Measurements from ENCODE around the gene TSEN15.

The TSEN15 gene

DNA sequence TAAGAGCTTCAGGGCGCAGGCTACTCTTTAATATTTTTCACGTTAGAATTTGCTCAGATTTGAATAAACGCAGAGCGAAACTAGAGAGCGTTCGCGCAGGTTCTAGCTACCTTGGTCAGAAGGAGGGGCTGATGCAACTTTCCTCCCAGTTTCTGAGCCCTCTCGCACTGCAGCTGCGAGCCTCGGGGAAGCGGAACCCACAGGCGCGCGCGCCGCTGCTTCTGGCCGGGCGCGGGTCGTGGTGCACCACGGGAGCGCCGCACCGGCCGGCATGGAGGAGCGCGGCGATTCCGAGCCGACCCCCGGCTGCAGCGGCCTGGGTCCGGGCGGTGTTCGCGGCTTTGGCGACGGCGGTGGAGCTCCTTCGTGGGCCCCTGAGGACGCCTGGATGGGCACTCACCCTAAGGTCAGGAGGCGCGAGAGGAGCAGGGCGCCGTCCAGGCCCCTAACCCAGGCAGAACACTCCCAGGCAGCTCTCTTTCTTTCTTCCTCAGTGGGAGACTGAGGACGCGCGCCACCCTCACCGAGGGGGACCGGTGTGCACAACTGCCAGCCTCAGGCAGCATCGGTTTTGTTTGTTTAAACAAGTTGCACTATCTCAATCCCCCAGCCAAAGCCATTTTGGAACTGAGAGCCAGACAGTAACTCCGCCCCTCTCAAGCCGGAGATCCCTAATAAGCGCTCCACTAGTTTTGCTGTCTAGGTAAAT is at the start of gene TSEN15:
Gene TSEN15 (plus strand): TSS at position 246 of the 709 bp plus-strand sequence. CDS start 26 bp downstream, at position 272.
- DNase-seq, result peak; percentile 60 to 82

DNA sequence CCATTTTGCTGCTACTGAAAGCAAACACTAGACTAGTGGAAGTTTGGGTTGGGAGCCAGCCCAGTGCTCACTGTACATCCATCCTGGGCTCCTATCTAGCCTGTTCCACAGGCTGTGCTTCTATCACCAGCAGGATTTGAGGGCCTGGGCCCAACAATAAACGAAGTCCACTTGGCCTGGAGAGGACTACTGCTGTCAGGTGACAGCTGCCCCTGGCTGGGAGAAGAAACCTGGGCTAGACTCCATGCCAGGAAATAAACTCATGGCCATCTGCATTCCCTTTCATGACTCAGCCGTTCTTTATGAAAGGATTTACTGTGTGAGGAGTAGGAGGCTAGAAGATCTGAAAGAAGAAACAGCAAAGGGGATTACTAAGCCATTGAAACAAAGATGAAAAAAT is 49.5 kb upstream of the TSEN15 start:
- DNase-seq, result no peak

DNA sequence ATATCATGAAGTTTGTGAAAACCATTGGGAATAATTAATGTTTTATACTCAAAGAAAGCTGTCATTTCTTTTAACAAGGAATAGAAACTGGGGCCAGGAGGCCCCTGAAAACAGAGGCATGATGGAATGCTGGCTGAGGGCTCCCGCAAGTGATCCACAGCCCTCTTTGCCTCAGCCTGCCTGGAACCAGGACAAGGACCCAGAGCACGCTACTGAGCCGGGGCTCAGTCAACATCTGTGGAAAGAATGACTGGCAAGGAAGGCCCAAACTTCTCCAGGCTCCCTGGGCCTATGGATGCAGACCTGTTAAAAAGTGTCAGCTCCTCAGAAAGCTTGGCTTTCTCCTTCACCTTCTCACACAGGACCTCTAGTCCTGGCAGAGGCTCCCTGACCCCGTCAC is 46.6 kb upstream of the TSEN15 start:
- no peak for DNase-seq

DNA sequence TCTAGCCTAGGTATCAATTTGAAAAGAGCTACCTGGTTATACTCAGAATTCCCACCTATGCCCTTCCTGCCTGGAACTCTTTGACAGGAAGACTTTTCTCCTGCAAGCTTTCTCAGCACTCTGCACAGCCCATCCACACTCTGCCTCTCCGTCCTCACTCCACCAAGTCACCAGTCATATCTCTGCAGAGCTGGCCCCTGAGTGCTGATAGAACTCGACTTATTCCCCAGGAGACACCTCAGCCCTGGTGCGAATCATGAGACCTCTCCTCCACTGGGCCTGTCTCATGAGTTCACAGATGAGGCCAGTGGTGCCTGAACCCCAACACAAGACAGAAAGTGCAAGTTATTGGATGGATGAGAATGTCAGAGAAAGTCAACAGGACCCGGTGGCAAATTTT is 46.0 kb upstream of the TSEN15 start:
- DNase-seq, result no peak

DNA sequence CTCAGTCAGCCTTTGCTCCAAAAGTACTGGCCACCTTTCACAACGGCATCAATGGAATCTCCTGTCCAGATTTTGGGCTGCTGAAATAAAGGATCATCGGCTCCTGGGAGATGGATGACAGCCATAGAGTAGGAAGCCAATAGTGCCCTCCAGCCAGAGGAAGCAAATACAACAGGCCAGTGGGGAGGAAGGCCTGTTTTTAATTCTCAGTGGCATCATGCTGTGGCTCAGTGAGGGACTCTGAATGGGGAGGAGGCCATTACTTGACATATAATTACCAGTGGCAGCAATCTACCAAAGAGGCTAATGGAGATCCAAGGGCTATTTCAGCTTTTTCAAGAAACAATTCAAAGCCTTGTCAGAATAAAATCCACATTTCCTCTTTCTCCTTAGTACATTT is 40.7 kb upstream of the TSEN15 start:
- DNase-seq, result no peak

DNA sequence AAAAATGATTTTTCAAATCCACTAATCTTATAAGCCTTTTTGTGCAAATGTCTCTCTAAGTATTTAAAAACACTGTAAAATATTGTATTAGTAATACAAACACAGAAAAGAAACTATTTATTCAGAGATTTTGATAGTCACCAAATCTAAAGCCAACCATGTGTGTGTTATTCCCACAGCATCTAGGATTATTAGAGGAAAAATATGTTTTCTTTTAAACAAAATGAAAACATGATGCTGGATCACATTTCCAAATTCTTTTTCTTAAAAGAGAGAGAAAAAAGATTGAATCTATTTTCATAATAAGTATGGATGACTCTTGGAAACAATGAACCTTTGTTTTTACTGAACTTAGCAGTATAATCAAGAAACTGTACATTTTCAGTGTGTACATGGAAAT is 39.3 kb upstream of the TSEN15 start:
- DNase-seq, result no peak

DNA sequence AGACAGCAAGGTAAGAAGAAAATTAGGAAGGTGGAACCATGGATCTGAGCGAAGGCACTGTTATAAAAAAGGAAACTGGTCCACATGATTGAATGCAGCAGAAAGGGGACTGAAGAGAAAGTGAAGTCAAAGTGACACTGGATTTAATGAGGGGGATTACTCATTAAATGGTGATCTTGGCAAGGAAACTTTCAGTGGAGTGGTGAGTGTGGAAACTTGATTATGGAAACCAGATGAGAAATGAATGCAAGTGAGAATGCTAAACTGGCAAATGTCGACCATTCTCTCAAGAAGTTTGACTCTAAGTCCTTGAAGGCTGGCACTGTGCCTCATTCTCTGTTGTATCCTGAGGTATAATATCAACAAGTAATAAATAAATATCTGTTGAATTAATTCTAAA is 37.3 kb upstream of the TSEN15 start:
- no peak for DNase-seq

DNA sequence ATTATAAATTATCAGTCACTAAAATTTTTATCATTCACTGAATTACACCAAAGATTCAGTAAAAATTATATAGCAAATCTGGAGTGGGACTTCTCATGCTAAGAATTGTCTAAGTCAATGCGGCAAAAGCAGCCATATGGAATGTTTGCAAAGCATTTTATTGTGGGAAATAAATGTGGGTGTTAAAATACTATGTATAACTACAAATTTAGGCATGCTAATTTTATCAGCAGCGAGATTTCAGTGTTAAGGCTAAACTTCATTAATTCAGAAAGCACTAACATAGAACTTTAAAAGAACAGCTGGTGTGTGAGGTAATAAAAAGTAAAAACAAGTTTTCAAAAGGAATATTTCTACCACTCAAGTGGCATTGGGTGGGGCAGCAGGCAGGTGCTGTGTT is 35.4 kb upstream of the TSEN15 start:
- no peak for DNase-seq

DNA sequence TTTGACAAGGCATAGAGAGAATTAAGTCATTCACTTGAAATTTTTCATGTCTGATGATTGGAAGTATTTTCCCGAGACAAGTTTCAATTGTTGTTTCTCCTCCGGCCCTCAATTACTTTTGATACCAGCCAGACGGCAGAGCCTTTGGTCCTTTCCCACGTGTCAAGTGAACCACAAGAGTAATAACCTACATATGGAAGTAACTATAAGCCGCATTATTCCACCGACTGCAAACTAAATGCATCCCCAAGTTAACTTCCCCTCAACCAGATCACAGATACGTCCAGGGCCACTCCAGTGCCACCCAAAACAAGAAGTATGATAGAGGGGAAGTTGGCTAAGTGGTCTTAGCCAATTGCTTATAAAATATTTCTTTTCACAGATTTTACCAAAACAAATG is 34.2 kb upstream of the TSEN15 start:
- DNase-seq, result no peak

DNA sequence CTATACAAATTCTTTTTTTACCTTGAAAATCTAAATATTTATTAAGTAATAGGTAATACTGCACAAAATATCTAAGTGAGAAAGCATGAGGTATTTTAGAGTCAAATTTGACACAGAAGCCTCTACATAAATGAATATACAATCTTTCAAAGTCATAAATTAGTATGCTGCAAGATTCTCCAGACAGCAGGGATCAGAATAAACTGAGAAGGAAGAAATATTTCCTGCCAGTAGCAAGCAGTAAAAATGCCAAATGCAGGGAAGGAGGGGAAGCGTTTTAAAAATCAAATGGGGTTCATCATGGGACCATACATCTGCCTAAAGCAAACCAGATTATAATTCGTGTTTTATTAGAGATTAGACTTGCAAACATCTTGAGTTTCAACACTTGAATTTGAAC is 32.9 kb upstream of the TSEN15 start:
- DNase-seq, result no peak

DNA sequence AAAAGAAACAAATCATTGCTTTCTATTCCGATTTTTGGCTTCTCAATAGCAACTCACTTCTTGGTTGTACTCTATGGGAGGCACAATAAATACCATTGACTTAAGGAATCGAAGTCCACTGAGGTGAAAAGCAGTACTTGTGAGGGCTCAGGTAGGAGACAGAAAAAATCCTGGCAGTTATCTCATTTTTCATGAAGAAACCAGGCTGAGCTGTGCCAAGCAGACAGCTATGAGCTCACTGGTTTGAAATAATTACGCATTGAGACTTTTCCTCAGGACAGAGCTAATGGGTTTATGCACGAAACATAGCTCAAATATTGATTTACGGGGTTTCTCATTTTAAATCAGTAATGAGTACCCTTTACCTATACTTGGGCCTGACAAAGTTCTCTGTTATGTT is 32.5 kb upstream of the TSEN15 start:
- DNase-seq, result no peak

DNA sequence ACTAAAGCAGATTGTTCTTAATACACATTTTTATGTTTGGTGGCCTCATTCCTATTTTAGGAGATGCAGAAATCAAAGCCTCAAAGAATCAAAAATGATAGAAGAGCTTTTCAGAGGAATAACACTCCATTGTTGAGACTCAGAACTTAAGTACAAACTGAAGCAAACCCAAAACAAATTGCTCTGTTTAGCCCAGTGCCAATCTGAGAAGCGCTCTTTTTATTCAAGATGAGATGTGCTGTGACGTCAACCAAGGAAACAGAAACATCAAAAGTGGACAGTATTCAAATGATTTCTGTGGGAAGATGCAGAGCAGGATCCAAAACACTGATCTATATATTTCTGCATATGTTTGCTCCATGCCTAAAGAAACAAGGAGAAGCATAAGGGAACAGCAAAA is 32.0 kb upstream of the TSEN15 start:
- no peak for DNase-seq

DNA sequence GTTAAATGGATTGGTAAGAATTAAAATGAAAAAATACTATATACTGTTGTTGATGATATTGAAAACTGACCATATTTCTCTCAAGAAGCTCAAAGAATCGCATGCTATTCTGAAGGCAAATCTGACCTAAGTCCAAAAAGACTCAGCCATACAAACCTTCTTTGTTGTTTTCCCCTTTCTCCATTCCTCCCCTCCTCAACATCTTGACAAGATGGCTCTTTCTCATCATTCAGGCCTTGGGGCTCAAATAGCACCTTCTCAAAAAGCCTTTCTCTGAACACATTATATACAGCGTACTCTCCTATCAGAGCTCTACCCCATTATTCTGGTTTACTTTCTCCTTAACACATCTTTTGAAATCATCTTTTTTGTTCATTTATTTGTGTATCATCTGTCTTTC is 31.2 kb upstream of the TSEN15 start:
- DNase-seq, result no peak

DNA sequence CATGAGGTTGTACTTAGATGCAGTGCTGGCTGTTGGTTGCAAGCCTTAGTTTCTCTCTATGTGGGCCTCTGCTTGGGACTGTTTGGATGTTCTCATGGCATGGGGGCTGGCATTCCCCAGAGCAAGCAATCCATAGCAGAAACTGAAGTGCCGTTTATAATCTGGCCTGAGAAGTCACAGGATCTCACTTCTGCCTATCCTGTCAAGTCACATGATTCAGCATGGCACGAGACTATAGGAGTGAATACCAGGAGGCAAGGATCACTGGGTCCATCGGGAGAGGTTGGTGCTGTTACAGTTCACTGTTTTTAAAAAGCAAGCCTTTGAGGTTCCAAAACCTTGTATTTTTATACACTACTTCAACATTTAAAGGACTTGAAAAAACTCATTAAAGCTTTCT is 30.7 kb upstream of the TSEN15 start:
- DNase-seq, result no peak

DNA sequence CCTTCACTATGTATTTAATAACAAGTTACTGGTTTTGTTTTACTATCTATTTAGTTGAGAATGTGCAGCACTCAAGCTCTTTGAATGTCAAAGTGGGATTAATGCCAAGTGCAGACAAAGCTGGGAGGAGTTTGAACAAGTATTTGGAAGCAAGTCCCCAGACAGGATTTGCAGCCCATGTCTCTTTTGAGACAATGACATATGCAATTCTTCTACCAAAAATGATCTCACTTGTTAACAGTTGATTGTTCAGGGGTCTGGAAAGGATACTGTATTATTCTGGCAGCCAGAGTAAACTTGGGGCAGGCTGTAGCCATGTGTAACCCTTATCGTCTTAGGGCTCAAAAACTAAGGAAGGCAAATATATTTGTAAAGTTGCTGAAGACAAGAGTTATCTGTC is 29.8 kb upstream of the TSEN15 start:
- no peak for DNase-seq

DNA sequence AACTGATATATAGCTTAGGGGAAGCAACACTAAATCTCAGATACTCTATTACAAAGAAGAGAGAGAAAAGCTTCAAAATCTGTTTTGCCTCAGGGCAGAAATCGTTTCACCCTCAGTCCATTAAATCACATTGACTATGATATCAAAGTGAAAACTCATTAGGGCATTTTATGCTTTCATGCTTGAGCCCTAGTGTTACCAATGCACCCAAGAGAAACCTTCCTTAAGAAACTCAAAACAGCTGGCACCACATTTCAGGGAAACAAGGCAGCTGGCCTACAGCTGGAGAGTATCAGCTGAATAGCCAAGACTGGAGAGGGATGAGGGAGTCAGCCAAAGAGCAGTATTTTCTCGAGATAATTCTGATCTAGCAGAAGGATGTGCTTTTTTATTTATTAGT is 28.9 kb upstream of the TSEN15 start:
- DNase-seq, result no peak

DNA sequence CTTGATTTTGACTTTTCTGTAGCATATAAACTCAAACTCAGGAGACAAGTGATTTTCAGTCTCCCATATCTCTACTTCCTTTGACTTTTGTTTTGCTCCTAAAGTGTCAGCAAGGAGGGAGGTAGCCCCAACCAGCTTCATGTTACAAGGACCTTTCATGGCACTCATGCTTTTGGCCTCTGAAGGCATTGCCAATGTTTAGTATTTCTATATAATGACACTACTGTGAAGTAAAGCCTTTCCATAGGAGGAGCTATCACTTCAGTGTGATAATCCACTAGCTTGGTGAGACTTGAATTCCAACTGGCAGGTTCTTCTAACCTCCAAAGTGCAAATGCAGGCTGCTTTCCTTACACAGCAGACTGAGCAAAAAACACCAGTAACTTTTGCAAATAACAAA is 28.4 kb upstream of the TSEN15 start:
- no peak for DNase-seq

DNA sequence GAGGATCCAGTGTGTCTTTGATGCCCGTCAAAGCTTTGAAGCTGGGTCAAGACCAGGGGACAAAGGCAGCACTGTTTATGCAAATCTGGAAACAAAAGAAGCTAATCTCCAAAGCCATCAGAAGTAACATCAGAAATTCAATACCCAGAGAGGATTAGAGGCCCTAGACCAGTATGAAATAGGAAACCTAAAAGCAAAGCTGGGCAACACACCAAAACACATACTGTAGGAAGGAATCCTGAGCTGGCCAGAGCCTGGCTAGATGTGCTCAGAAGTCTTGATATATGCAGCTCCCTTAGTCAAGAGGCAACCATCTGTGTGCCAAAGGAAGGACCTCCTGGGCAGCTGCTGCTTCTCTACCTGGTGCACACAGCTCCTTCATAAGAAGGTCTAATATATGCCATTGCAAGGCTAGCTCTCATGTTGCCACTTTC is 26.3 kb upstream of the TSEN15 start:
- DNase-seq, result no peak

DNA sequence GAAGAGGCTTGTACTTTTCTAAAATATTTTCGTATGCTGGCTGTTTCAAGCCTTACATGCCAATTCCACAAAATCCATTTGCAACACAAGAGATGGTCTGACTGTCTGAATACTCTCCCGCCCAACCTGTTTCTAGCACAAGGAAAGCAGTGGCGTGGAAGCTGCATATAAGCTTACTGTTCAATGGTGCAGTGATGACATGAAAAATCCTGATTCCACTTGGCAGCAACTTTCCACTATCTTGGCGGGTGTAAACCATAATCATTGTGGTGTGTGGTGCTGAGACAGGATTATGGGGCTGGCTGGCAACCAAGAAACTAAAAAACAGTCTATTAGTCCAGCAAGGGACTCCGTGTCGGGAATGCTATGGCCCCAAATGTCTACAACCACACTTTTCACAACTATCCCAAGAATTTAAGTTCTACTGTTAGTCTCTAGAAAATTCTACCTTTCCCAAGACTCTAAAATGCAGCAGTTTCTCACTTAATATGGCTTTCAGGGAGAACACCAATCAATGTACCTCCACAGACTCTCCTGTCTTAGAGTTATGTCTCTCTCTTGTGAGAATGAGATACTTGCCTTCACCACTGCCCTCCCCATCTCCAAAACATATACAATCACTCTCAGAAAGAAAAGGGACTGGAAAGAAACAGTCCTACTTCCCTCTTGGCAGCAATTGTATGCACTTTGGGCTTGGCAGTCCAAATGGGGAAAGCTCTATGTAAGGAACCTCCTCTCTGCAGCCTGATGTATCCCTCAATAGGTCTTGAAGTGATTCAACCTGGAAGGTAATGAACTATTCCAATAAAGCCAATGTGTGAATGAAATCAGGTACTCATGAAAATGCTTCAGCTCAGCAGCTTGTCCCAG is 23.5 kb upstream of the TSEN15 start:
- DNase-seq, result no peak

DNA sequence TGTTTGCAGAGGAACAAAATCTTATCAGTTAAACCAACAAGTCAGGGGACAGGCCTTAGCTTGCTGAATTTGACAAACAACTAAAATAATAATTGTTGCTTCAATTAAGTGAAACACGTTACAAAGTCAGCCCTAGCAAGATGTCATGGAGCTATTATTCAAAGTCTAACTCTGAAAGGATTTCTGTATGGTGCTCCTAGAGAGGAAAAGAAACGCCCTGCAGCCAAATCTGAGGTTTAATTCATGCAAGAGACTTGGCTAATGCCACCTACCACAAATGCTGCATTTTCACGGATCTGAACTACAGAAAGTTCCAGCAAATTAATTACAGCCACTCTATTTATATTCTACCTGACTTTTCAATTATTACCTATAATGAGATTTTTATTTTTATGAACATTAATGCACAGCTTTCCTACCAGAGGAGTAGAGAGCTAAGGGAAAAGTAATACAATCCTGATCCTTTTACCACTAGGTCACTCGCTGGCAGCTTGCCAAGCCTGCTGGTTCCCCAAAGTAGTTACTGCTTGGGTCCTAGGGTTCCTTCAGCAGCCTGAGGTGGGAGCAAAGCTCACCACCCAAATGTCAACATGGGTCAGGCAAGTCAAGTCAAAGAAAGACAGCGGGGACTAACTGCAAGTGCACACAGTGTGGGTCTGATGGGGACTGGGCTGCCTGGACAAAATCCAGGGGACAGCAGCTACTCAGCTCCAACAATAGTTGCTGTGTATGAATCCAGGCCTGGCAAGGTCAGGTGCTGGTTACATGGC is 22.5 kb upstream of the TSEN15 start:
- DNase-seq, result no peak

DNA sequence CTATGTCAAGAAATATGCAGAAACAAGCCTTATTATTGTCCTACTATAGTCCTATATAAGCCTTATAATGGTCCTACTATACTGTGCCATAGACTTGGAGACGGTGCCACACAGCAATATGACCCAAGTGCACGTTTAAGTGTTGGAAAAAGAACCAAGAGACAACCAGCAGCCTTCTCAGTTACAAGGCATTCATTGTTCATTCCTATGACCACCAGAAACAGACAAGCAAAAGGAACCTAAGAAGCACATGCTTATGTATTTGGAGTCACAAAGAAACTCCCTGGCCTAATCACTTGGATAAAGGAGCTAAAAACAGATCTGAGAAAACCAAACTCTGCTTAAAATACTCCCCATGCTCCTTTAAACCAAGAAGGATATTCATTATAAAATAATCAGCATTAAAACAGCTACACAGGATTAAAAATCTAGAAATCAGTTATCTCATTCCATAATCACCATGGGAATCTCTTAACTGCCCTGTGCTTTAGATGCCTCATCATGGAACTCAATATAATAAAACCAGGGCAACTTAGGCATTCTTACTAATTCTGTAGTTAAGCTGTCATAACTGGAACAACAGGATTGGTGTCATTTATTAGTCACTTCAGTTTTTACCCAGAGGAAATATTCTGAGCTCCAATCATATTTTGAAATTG is 21.0 kb upstream of the TSEN15 start:
- DNase-seq, result no peak

DNA sequence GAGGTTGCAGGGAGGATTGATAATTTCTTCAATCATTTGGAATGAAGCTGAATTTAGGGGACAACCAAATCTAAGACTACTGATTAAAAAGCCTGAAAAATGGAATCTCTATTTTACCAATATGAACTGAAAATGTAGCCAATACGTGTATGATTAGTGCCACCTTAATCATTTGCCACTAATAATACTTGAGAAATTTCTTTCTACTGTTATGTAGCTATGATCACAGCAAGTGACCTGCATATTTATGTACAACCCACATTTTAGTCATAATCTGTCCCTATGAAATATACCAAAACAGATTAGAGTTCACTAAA is 20.5 kb upstream of the TSEN15 start:
- DNase-seq, result no peak

DNA sequence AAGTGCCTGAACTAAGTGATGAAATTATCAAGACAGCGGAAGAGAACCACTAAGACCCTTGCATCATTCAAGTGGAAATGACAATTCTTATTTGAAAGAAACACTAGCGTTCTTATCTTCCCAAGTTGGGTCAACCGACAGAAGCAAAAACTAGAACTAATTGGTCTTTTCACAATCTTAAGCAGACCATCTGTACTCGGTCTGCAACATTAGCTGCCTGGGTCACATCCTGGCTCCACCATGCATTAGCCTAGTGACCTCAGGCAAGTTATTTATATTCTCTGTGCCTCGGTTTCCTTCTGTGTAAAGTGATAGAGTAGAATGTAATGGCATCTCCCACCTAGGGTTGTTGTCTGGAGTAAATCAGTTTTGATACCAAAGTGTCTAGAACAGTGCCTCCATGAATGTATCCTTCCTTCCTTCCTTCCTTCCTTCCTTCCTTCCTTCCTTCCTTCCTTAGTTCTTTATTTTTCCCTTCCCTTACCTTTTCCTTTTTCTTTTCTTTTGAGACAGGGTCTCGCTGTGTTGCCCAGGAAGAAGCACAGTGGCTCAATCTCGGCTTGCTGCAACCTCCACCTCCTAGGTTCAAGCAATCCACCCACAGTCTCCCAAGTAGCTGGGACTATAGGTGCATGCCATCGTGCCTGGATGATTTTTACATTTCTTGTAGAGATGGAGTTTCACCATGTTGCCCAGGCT is 20.0 kb upstream of the TSEN15 start:
- DNase-seq, result no peak
